CD4-positive, alpha-beta T cell treated with Interleukin-4 for 4 hours (primary cell): Measurements from ENCODE around the gene RICTOR.
A peak's percentile ranks its signal among the peaks of the same experiment; 100 is the strongest.

Experiments
- DNase-seq: peaks from one replicate; pipeline ENCODE4 v3.0.0-alpha.2; 2020

RICTOR gene

DNA sequence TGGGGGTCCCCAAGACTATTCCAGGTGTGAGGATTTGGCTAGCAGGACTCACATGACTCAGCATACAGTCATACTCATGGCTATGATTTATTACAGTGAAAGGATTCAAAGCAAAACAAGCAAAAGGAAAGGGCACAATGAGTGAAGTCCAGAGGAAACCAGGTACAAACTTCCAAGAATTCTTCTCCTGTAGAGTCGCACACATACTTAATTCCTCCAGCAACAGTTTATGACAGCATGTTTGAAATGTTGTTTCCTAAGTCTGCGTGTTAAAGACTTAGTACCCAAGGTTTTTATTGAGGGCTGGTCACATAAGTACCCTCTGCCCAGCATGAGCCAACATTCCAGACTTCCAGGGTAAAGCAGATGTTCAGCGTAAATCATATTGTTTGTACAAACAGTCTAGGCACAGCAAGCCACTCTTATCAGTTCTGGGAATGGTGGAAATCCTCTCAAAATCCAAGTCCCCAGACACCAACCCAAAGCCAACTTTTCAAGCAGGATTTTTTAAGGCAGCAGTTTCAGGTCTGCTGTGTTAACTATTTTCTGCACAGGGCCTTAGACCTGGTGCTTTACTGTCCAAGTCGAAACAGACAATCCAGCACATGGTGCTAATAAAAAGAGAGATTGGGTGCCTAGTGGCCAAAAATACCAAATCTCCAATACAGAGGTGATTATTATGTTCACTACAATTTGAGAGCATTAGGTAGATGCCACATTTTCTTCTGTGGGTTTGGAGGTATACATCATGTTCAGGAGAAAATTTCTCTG, 18.6 kb upstream of the RICTOR start:
- no peak for DNase-seq

DNA sequence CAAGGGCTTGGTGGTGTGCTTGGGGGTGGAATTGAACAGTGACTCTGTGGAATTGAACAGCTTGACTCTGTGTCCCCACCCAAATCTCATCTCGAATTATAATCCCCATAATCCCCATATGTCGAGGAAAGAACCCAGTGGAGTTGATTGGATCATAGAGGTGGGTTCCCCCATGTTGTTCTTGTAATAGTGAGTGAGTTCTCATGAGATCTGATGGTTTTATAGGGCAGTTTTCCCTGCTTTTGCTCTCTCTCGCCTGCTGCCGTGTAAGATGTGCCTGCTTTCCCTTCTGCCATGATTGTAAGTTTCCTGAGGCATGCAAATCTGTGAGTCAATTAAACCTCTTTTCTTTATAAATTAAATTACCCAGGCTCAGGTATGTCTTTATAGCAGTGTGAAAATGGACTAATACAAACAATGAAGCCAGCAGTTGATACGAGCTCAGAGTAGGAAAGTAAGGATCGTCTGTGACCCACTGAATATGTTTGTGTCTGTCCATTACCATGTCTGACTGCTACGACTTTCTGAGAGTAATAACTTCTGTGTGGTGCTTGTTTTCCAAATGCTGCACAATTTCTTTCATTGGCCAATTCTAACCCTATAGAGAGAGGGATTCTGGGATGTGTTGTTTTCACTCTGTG, 17.9 kb upstream of the RICTOR start:
- no peak for DNase-seq

DNA sequence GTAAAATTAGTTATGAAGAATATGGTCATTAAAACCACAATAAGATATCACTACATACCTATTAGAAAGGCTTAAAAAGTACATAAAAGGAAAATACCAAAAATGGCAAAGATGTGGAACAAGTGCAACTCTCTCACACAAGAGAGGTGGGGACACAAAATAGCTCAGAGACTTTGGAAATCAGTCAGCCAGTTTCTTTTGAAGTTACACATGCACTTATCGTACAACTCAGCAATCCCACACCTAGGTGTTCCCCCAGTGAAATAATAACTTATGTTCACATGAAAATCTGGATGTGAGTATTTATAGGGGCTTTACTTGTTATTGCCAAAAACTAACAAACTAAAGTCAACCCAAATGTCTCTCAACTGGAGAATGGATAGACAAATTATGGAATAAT, 9.8 kb upstream of the RICTOR start:
- DNase-seq, result no peak

DNA sequence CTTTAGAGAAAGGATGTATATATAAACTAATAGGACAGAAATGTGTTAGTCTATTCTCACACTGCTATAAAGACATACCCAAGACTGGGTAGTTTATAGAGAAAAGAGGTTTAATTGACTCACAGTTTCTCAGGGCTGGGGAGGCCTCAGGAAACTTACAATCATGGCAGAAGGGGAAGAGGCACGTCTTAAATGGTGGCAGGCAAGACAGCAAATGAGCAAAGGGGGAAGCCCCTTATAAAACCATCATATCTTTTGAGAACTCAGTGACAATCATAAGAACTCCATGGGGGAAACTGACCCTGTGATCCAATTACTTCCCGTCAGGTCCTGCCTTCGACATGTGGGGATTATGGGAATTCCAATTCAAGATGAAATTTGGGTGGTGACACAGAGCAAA, 8.8 kb upstream of the RICTOR start:
- no peak for DNase-seq

DNA sequence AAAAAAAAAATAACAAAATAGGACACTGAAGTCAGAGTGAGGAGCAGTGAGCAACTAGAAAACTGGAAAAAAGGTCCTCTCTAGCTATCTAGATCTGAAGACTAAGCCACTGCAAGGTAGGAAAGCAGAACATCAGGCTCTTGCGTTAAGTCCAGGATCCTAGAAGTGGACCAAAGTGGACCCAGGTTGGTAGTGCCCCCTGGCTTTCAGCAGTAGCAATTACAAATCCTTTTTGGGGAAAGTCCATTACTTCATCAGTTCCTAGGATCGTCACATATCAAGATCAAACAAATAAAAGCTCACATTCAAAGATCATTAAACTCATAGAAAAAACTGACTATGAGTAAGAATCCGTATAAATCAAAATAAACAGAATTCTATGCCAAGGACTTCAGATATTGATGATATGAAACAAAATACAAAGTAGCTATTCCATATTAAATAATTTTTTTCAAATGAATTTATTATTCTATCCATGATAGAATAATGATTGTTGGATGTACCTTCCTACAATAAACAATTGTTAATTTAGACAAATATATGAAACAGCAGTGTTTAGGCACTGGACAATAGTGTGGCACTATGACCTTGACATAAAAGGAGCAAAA, 6.5 kb upstream of the RICTOR start:
- peak; percentile 57 for DNase-seq

DNA sequence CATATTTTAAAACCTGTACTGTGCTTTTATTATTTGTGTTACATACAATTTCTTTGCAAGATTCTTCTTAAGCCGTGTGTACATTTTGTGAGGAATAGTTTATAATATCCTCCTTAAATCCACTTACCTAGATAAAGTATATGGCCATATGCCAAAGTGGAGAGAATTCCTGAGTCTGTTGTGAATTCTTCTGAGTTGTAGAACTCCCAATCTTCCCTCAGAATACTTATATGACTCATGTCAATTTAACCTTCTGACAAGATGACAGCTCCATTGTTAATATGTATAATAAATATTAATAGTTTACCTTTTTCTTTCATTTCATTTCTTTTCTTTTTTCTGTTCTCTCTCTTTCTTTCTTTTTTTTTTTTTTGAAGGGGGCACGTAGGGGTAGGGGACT, 6.0 kb upstream of the RICTOR start:
- DNase-seq, result no peak

DNA sequence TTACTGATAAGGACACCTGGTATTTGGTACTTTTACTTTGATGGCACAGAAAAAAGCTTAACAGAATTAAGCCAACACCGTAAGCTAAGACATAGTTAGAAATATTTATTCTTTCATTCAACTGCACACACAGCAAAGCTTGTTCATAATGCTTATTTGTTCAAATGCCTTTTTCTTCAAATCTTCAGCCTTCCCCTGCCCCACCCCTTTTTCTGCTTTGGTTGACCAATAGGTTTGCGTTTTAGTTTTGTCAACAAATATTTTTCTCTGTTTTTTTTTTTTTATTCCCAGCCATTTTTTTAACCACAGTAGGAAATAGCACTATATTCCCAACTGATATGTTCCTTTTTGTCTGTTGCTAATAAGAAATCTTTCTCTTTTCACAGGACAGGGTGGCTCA, 4.9 kb upstream of the RICTOR start:
- no peak for DNase-seq

DNA sequence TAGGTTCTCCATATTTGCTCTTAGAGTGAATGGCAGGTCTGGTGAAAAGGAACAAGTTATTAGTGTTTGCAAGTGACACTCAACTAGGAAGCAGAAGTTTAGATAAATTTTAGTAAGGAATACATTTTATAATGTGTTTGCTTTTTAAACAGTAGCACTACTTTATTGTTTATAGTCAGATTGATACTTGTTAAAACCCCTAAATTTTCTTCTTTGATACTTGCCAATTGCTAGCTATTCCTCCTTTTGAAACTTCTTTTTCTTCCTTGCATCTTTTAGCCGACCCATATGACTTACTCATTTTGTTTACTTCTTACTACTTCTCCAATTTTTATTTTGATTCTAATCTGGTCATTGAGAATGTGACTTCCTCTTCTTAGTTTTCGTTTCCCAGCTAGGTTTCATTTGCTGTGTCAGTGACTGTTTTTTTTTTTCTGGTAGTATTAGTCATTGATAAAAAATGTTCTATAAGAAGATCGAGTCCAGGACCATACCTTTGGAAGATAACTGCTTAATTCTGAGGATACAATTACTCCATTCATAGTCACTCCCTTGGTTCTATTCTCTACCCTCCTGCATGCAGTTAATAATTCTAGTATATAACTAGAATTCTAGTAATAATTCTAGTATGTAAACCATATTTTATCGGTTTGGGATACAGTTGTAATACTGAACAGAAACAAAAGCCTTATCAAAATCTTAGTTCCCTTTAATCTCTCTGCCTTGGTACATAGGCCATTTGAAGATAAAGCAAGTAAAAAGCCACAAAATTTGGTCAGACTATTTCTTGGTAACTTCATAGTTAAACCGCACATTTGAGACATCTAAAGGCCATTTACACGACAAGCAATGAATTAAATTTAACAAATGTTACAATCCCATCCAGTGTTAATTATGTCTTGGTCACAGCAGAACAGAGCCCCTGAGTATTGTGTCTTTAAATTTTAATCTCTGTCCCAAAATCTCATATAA, 2.8 kb upstream of the RICTOR start:
- DNase-seq, result peak; percentile 21

DNA sequence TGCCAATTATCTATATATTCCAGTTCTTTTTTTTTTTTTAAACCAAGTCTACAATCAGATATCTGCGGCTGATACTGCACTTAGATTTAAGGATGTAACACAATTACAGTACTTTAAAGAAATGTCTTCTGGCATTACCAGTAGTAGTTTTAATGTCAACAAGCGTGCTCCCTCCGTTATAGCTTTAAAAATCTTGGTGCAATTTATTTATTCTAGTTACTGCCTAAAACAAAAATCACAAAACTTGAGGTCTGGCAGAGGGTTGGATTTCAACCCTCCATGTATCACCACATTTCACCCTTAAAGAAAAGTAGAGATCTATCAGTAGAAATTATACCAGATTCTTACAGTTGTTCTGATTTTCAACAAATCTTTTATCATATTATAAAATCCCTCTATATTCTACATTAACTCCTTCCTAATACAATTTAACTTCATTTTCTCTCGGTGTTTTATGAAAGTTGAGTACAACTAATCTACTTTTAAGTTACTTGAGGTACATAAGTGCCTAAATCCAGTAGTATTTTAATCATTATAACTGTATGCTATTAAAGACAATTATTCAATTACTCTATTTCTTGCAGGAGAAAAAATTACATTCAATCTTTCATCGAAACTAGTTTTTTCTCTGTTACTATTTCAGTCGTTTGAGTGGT, 2.0 kb upstream of the RICTOR start:
- DNase-seq, result no peak

DNA sequence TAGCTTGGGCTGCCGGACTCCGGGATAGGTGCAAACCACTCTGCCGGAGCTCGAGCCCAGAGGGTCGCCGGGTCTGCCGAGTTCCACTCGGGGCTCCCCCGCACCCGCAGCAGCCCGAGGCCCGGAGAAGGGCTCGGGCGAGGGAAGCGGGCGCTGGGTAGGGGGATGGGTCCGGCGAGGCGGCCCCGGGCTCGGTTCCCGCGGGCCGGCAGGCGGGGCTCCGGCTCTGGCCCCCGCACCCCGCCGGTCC, 507 bp downstream of the RICTOR start:
- no peak for DNase-seq

DNA sequence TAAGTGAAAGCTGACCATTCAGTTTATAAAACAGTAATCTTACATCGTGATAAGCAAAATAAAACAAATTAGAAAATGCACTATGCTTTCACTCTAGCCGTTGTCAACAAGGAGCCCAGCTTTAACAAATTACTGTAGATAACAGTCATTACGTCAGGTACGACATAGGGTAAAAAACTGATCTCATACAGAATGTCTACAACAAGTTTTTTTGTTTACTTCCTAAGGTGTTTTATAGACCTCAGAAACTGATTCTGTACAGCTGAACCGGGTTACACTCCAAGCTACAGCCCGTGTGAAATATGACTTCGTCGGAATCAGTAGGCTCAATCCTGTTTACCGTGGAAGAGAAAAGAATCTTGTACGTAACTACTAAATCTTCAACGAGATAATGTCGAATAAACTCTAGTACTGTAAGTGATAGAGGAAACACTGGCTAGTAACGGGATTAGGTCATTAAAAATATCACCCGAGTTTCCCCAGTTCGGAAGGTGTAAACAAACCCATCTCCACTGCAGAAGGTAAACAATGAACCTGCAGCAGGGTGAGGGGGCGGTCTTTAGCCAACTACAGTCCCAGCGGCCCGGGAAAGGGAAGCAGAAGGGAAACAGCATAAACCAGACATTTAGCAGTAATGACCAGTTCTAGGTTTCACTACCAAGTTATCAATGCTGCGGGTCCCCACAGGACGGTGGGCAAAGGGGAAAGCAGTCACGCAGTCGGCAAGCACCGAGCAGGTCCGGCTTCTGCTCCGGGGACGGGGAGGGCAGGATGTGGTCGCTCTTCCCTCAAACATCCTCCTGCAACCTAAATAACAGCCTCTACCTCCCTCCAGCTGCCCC, 1.1 kb downstream of the RICTOR start:
- peak; percentile 72 for DNase-seq

DNA sequence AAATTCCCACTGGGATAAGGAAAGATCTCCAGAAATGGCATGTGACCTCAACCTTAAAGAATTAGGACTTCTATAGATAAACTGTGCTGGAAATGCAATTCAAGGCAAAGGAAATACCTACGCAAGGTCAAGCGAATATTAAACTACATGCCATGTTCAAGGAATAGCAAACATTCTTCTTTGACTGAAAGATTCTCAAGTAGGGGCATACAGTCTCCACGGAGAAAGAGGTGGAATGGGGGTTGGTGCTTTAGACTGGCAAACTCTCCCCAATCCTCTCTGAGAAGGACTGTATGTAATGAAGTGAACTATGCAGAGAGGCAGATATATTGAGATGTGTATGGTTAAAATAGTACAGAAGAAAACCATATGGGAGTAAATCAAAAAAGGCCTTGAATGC, 6.1 kb downstream of the RICTOR start:
- DNase-seq, result no peak

DNA sequence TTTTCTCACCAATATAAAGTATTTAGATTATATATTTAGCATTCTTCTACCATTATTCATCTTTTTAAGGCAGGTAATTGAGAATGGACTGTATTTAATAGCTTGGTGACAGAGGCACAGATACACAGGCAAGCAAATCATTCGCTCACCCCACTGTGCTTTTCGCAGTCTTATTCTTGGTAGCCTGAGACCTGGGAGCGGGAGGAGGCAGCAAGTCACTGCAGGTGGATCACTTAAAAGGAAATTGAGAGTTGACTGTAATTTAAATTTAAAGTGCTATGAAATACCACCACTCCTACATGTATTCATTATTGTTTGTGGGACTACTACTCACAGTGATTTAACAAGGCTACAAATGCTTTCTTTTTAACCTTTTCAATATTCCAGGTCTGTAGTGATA, 9.7 kb downstream of the RICTOR start:
- no peak for DNase-seq

DNA sequence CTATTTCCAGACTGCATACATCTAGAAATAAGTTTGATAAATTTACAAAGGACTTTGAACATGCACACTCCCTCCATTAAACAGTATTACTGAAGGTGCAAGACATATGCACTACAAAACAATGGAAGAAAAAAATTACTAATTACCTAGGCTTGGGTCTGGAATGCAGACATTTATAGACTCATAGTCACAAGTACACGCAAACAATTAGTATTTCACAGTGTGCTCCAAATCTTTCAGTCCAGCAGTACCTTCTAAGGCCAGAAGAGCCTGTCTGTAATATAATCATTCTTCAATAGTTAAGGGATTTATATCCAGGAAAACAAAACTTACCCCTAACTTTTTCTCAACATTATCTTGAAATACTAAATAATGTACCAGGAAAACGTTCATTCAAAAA, 11.2 kb downstream of the RICTOR start:
- DNase-seq, result no peak

DNA sequence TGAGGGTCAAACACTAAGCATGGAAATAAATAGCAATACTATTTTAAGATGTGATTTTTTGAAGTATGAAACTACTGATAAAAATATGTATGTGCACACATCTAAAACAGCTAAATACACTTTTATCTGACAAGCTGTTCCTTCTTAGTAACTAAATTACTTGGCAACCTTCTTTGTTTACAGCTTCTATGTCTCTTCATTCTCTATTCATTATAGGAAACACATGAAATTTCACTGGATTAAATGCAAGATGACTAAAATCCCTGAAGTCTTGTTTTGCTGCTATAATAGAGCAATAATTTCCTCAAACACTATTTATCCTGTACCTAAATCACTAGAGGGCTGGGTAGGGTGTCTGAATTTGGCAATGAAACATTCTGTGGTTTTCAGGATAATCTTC, 11.7 kb downstream of the RICTOR start:
- no peak for DNase-seq

DNA sequence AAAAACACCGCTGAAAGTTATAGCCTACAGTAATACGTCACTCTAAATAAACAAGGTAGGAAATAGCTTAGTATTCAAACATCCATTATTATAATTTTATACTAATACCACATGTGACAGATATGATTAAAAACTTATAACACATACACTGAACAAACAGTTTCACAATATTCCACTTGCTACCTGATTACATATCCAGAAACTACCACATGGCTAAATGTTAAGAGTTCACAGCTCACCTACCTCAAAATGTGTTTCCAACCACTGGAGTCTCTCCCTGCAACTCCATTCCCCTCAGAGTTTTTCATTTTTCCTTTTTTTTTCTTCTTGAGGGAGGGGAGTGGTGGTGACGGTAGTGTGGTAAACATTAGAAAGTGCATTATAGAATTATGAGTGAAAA, 12.1 kb downstream of the RICTOR start:
- no peak for DNase-seq

DNA sequence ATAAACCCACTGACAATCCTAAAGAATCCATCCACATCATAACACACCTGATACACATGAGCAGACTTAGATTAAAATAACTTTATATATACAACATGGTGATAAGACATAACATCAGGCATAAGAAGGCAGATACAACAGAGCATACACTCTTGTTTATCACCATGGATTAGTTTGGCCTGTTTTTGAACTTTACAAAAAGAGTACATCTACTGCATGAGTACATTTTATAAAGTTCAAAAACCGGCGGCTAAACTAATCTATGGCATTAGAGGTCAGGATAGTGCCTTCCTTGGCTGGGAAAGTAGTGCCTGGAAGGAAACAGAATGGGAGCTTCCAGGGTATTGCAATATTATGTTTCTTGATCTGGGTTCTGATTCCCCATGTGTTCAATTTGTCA, 15.1 kb downstream of the RICTOR start:
- DNase-seq, result no peak

DNA sequence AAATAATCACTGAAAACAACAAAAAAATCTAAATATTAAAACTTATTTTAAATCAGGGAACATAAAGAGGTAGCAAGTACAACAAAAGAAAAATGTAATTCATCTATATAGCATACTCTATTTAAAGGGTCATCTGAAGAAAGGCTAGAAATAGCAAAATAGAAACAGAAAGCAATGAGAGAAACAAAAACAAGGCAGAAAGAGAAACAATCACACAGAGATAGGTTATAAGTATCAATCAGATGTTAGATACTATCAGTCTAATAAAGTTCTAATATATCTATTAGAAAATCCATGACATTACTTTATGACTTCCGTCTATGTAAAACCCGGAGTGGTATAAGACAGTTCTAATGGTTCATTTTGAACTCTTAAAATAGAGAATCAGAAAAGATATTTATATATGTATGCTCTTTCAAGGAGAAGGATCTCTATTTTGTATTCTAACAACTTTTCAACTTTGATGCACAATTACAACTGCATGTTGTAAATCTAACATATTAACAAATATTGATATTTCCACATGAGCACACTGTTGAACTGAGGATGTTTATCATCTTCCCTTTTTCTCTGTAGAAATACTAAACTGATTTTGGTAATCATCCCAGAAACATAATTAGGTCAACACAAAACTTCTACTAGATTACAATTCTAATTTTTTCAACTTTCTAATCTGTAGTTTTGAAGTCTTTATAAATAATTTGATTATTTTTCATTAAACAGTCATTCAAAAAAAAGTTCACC, 15.8 kb downstream of the RICTOR start:
- DNase-seq, result no peak

DNA sequence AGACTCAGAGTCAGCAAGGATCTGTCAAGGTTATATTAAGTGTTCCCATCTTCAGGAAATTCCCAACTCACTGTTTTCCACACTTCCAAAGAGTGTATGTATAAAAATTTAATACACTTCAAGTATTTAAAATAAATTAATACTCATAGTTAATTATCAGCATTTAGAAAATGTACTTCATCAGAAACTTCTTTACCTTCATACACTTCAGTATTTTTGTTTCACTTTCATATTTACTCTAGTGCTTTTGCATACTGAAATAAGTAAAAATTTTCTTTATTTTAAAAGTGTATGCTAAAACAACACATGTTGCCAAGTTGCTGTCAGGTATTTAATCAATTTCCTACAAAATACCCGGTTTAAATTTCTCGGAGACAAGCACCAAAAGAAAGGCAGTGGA, 16.5 kb downstream of the RICTOR start:
- no peak for DNase-seq

DNA sequence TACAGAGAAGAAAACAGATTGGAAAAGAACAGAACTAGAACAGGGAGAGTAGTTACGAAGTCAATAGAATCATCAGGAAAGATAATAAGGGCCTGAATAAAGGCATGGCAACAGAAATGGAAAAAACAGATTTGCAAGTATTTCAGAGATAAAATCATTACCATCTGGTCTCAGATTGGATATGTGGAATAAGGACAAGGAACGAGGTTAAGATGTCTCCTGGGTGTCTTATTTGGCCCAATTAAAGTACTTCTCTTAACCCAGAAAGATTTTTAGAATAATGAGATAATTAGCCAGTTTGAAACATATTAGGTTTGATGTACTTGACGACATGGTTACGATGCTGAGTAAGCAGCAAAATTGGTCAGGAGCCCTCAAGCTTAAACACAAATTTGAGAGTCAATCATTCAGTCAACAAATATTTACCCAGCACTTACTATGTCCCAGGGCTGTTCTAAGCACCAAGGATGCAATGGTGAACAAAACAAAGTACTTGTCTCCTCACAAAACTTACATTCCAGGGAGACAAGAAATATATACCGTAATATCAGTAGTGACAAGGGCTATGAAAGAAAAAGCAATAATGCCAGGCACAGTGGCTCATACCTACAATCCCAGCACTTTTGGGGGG, 18.3 kb downstream of the RICTOR start:
- no peak for DNase-seq
